GM18907 (cell line): ENCODE results near the gene CASP12.

Source experiments
- ATAC-seq: cut with Tn5 transposase; IDR thresholded peaks from one replicate; pipeline ENCODE4 v1.9.1; 2021; ENCODE audit warnings: mild to moderate bottlenecking, moderate library complexity; ENCODE audit not compliant: unreplicated experiment

Gene CASP12

DNA sequence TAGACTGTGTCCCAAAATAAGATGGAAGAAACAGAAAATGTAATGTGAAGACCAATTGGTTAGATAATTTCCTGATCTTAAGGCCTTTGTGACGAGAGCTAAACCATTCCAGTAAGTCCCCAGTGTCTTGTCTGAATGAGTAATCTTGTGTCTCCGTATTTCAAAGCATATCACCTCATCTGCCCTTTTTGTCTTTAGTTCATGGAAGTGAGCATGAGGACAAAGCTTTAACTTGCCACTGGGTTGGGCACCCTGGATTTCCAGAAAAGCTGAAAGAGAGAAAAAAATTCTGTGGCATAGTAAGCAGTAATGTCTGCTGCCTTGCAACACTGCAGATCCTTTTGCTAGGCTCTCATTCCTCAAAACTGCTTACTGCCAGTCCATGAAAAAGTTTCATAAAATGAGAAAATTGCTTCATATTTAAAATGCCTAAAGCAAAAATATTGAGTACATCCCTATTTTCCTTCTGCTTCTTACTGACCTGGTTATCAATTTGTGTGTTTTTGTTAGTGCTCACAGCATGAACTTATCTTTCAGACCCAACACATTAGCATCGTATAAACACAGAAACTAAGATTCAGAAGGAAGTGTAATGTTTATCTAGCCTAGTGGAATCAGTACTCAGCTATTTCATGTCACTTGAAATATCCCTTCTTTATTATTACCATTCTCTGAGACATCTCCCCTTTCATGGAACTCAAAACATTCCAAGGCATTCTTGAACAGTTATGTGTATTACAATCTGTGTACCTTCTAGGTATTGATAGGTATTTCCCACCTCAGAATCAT lies 5.3 kb downstream of the CASP12 start:
- no peak for ATAC-seq

DNA sequence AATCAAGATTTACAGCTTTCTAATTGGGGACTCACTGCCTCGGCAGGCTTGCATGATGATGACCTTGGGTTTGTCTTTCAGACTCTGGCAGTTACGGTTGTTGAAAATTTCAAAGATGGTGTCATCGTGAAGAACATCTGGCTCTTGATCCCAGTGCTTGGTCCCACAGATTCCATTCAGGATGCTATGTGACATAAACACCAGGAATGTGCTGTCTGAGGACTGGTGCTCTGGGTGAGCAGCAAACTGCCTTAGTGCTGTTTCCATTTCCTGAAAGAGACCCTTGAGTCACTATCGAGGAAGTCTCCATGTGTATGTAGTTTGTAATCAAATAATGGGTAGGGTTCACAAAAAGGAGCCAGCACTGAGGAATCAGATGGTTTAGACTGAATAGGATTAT lies 7.1 kb downstream of the CASP12 start:
- no peak for ATAC-seq

GRCh38 chr11:104883342-104883741 lies 14.9 kb downstream of the CASP12 start:
- ATAC-seq: no peak

DNA sequence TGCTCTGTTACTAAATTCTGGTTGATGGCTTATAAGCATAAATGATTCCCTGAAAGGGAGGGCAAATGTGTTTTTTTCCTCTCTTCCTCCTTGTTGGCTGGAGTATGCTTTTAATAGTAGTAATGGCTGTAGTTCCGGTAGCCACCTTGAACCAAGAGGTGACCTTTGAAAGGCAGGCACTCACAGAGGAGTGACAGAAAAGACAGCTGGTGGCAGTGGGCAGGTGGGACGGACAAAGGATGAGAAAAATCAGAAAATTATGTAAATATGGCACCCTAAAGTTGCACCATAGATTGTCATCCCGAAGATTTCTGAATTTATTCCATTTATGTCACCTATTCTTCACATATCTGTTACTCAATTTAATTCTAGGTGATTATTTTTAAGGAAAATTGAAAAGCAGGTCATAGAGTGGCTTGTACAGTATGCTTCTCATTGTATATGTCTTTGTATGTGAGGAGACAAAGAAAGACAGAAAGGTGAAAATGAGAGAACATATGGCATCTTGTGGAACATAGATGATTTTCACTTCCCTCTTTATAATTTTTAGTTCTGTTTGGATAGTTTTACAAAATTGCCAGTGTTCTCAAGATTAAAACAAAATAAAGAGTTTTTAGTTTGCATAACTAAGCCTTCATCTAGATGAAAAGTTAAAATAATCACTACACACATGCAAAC lies 17.0 kb downstream of the CASP12 start:
- peak; percentile 87 for ATAC-seq

- no peak for ATAC-seq
These were observed 18.6 kb downstream of the CASP12 start for GRCh38 chr11:104879514-104880190.

DNA sequence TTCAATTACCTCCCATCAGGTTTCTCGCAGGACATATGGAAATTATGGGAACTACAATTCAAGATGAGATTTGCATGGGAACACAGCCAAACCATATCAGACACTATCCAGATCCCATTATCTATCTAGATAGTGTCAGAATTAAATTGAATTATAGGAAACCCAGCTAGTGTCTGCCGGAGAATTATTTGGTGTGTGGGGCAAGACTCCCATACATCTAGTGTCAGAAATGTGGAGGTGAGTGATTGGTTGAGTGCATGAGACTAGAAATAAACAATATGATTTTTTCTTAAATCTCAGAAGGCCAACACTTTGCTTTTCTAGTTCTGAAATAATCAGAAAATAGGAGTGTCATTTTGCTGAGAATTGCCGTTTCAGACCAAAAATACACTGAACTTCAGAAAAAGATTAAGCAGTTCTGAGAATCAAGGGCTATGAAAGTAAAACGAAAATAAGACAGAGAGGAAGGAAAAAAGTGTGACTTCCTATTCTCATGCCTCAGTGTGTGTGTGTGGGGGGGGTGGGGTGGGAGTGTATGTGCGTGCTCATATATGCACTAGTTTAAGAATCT lies 21.3 kb downstream of the CASP12 start:
- ATAC-seq: peak; percentile 53

DNA sequence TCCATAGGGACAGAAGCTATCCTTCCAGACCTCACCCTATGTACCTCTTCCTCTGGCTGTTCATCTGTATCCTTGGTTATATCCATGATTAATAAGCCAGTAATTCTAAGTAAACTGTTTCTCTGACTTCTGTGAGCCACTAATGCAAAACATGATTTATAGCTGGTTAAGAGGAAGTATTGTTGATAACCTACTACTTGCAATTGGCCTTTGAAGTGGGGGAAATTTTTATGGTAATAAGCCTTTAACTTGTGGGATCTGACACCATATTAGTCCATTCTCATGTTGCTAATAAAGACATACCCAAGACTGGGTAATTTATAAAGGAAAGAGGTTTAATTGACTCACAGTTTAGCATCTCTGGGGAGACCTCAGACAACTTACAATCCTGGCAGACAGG lies 21.9 kb downstream of the CASP12 start:
- no peak for ATAC-seq

DNA sequence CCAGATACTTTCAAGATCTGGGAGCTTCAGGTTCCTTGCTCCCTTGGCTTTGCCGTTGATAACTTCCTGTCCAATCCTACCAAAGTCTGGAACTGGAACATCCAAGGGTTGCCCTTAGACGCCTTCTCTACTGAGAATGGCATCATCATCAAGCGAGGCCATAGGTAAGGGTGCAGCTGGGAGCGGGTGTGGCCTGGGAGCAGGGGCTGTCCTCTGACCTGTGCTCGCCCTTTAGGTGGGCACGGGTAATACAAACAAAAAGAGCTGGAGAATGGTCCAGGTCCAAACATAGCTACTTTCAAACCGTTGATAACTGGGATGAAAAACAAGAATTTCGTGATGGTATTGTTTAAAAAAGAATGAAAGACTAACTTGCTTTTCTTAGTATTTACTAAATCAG lies 25.0 kb downstream of the CASP12 start:
- ATAC-seq: no peak

DNA sequence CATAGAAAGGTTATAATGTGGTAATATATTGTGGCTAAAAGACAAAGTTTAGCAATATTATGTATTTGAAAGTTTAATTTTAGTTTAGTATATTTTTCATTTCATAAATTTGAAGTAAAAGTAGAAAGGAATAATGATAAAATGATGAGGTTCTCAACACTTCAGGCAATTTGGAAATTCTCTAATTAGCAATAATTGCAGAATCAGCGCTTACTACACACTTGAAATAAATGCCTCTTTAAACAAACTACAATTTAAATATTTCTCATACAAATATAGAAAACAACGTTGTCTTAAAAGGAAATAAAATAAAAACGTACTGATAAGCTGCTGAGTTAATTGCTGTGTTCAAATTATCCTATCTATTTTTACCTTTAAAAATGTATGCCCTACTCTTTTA lies 25.9 kb downstream of the CASP12 start:
- no peak for ATAC-seq

- no peak for ATAC-seq
These were observed 27.4 kb downstream of the CASP12 start for GRCh38 chr11:104870910-104871309.

DNA sequence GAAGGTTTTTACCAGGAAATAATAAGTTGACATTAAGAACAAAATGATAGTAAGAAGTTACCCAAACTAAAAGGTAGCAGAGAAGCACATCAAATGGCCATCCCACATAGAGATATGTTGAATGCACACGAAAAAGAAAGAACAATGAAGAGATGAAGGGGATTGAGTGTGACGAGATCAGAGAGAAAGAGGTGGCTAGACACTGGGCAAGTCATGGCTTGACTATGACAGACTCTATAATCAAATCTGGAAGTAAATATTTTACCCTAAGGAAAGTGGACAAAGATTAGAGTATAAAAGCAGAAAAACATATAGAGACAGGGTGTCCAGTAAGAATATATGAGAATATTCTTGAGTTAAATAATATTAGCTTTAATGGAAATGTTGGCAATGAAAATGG lies 31.4 kb downstream of the CASP12 start:
- ATAC-seq: no peak

- ATAC-seq: peak; percentile 89
These were observed 39.1 kb downstream of the CASP12 start for GRCh38 chr11:104858882-104859775.

- ATAC-seq: no peak
These were observed 41.7 kb downstream of the CASP12 start for GRCh38 chr11:104856607-104857006.

- no peak for ATAC-seq
These were observed 42.3 kb downstream of the CASP12 start for GRCh38 chr11:104855965-104856364.

DNA sequence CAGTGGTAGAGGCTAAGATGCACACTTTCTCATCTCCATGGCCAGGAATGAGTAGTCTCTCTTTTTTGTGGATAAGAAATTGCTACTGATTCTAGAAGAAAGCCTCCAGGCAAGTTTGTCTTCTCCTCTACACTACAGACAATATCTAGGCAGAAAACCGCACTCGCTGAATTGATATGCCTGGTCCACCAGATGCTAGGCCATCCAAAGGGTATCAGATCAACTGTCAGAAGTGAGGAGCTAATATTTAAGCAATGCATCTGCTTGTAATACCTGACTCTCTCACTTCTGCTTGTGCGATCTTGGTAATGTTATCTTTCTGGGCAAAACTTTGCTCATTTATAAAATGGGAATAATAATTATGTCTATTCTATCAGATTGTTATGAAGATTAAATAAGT lies 45.0 kb downstream of the CASP12 start:
- no peak for ATAC-seq

- no peak for ATAC-seq
These were observed 45.4 kb downstream of the CASP12 start for GRCh38 chr11:104852811-104853210.

DNA sequence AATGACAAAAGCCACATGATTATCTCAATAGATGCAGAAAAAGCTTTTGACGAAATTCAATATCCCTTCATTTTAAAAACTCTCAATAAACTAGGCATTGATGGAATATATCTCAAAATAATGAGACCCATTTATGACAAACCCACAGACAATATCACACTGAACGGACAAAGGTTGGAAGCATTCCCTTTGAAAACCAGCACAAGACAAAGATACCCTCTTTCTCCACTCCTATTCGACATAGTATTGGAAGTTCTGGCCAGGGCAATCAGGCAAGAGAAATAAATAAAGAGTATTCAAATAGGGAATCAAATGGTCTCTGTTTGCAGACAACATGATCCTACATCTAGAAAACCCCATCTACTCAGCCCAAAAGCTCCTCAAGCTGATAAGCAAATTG lies 52.0 kb downstream of the CASP12 start:
- no peak for ATAC-seq

DNA sequence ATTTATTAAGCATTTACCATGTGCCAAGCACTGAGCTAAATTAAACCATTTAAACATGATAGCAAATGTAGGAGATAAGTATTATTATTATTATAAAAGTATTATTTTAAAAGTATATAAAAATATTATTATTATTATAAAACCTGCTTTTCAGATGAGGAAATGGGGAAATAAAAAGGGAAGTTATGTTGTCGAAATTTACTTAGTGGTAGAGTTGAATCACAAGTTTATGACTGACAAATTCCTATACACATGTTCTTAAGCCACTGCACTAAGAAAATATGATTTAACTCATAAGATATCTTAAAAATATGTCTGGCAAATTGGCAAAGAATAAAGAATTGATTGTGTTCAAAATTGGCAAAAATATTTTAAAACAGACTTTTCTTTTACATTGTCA lies 53.8 kb downstream of the CASP12 start:
- no peak for ATAC-seq

DNA sequence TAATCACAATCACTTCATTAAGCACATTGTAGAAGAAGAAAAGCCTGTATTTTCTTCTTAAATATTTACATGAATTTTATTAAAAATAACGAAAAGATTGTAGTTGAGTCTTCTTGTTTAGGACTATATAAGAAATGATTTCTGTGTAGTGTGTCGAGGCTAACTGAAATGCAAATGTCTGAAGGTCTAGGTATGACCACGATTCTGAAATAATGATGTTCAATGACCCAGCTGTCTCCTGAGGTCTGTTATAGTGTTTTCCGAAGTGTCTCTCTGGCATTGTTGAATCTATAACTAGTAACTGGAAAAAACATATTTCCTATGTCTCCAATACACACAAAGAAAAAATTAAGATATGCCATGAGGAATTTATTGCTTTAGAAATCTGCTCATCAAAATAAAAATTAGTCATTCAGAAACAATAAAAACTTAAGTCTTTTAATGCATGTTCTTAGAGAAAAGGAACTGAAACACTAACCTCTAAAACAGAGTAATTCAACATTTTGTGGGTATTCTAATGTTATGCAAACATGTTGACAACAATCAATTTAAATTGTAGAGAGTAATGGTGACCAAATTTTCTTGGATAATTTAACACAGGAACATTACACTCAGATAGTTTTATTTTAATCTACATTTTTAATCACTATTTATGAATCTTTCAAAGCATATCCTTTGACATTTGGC lies 55.0 kb downstream of the CASP12 start:
- peak; percentile 51 for ATAC-seq

DNA sequence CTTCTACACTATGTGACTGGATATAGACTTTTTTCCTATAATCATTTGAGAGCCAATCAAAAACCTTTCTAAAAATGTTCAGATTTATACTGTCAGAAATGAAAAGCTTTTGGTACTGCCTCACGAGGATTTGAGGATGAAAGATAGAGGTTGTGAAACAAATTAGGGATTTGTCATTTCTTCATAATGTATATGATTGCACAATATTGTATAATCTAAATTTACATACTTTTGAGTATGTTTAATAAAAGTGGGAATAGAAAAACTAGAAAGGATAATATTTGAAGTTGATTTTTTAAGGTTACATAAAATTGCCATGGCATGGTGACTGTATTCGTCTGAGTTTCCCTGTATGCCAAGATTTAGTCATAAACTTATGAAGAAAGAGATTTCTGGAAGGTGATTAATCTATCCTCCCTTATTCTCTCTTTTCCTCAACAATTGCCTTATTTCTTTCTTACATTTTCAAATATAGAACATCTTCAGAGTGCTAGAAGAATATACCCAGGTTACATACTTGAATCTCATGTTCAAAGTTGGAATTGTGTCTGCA lies 56.2 kb downstream of the CASP12 start:
- ATAC-seq: no peak
